Activated T-cell treated with anti-CD3 and anti-CD28 coated beads, Interleukin-2, amount 50 U/mL, for 4 hours (primary cell): Measurements from ENCODE around the gene PIR. TPM values are rescaled to one million over a fixed set of nuclear protein-coding genes. Genes with fewer than 3 reads are reported as not detected.

ENCODE experiments used
- ATAC-seq, 2 donors: fragments of 200-7000 bp; cut with Tn5 transposase; one replicate each; pipeline ENCODE4 v1.10.0; 2021
- DNase-seq: peaks from one replicate; pipeline ENCODE4 v3.0.0-alpha.2; 2020
- H3K27me3 Mint-ChIP-seq: one replicate; pipeline ENCODE4 v1.8.0; 2021; ENCODE audit warnings: low read depth, mixed read lengths
- H3K36me3 Mint-ChIP-seq: one replicate; pipeline ENCODE4 v1.8.0; 2022; ENCODE audit warnings: mixed read lengths; ENCODE audit not compliant: insufficient read depth
- H3K4me1 Mint-ChIP-seq: one replicate; pipeline ENCODE4 v1.8.0; 2021; ENCODE audit warnings: low read depth, mixed read lengths
- H3K4me3 Mint-ChIP-seq: one replicate; pipeline ENCODE4 v1.8.0; 2021; ENCODE audit warnings: mild to moderate bottlenecking, moderate library complexity, mixed read lengths
- H3K9me3 Mint-ChIP-seq: one replicate; pipeline ENCODE4 v1.8.0; 2021; ENCODE audit warnings: mixed read lengths
- total RNA-seq, 3 donors: library from RNA; stranded (reverse); gene quantifications; one replicate each; pipeline ENCODE4 v1.2.1, GENCODE V29; 2021

Gene PIR
- total RNA-seq, 3 donors from 2014 or later = 0.73 to 1.0 (median 1.0) TPM

GRCh38 chrX:15418041-15418706, 75.0 kb downstream of the PIR start:
- ATAC-seq (no peak), DNase-seq (no peak)
- no peaks in the 10 kb centered on the region for H3K9me3 Mint-ChIP-seq
- H3K4me1 Mint-ChIP-seq = no peaks in the 10 kb centered on the region
- H3K4me3 Mint-ChIP-seq = no peak overlapping the region
- no peaks in the 10 kb centered on the region for H3K36me3 Mint-ChIP-seq
- H3K27me3 Mint-ChIP-seq = peaks cover 1% of the 10 kb centered on the region

DNA sequence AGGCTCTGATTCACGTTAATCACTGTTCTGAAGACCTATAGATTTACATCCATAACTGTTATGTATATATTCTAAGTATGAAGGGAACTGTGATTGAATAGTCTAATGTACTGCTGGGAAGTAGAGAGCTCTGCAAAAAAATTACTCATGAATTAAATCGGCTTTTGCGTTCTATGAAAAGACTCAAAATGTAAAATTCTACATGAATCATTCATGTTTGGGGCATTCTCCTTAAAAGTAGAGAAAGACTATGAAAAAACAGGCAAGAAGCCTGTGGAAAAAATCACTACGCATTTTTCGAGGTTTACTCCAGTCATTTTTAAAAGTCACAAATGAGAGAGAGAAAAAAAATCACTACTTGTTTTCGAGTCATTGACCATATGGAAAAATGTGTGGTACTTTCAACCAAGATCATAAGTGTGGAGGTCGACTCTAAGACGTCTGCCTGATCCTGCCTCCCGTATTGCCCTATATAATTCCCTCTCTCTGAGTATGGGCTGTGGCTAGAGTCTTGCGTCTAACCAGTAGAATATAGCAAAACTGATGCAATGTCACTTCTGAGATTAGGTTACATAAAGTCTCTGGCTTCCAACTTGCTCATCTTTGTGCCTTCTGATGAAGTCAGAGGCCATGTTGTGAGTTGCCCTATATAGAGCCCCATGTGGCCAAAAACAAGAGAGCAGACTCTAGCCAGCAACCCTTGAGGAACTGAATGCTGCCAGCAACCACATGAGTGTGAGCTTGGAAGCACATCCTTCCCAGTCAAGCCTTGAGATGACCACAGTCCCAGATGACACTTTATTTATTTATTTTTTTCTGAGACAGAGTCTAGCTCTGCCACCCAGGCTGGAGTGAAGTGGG, 76.8 kb downstream of the PIR start:
- peaks cover 7% of the 10 kb centered on the region for H3K27me3 Mint-ChIP-seq
- peak in 1 of 2 donors; percentile 21 for ATAC-seq
- H3K4me3 Mint-ChIP-seq = no peak overlapping the region
- no peaks in the 10 kb centered on the region for H3K36me3 Mint-ChIP-seq
- H3K9me3 Mint-ChIP-seq = no peaks in the 10 kb centered on the region
- no peak for DNase-seq
- no peaks in the 10 kb centered on the region for H3K4me1 Mint-ChIP-seq

DNA sequence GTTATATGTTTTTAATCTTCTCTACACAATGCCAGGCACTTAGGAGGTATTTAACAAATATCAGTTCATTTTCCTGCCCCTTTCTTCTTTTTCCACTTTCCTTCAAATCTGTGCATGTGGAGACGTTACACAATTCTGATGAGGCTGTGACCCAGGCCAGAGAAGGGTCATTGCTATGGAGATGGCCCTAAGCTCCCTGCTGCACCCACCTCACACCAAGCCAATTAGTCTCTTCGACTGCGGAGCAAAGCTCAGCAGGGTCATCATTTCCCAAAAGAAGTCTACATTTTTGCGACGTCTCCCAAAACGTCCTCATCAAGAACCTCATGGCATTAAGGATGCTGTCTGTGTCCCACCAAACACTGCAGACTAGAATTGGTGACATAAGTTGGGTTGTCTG, 80.0 kb downstream of the PIR start:
- no peaks in the 10 kb centered on the region for H3K36me3 Mint-ChIP-seq
- H3K9me3 Mint-ChIP-seq = no peaks in the 10 kb centered on the region
- DNase-seq = no peak
- no peak for ATAC-seq
- peaks cover 9% of the 10 kb centered on the region for H3K27me3 Mint-ChIP-seq
- no peaks in the 10 kb centered on the region for H3K4me1 Mint-ChIP-seq
- no peak overlapping the region for H3K4me3 Mint-ChIP-seq

DNA sequence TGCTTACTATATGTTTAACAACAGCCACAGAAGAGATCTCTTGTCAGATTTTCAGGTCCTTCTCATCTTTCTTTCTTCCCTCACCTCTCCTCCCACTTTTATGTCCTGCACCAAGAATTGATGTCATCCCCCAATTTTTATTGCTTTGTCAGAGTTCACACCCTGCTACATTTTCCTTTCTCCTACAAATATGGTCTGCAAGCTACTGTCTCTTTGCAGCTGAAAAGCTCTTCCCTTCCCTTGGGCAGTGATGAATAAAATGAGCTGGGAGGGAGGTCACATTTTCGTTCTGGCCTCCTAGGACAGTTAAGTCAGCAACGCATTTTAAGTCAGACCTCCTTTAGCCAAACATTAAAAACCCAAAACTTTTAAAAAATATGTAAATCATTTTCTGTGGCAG, 82.2 kb downstream of the PIR start:
- DNase-seq = no peak
- no peak for ATAC-seq
- H3K36me3 Mint-ChIP-seq = no peaks in the 10 kb centered on the region
- H3K4me3 Mint-ChIP-seq = no peak overlapping the region
- H3K9me3 Mint-ChIP-seq = no peaks in the 10 kb centered on the region
- H3K27me3 Mint-ChIP-seq = peaks cover 9% of the 10 kb centered on the region
- H3K4me1 Mint-ChIP-seq = no peaks in the 10 kb centered on the region

- no peak for ATAC-seq
- Mint-ChIP-seq H3K4me3 (no peak overlapping the region), H3K9me3 (no peaks in the 10 kb centered on the region), H3K27me3 (peaks cover 9% of the 10 kb centered on the region), H3K4me1 (no peaks in the 10 kb centered on the region), H3K36me3 (no peaks in the 10 kb centered on the region)
- DNase-seq = no peak
Observed at GRCh38 chrX:15410430-15410829, 82.7 kb downstream of the PIR start.

GRCh38 chrX:15405846-15406245, 87.3 kb downstream of the PIR start:
- no peaks in the 10 kb centered on the region for H3K36me3 Mint-ChIP-seq
- DNase-seq = no peak
- H3K4me1 Mint-ChIP-seq = no peaks in the 10 kb centered on the region
- ATAC-seq = no peak
- H3K27me3 Mint-ChIP-seq = peaks cover 2% of the 10 kb centered on the region
- H3K4me3 Mint-ChIP-seq = no peak overlapping the region
- no peaks in the 10 kb centered on the region for H3K9me3 Mint-ChIP-seq

DNA sequence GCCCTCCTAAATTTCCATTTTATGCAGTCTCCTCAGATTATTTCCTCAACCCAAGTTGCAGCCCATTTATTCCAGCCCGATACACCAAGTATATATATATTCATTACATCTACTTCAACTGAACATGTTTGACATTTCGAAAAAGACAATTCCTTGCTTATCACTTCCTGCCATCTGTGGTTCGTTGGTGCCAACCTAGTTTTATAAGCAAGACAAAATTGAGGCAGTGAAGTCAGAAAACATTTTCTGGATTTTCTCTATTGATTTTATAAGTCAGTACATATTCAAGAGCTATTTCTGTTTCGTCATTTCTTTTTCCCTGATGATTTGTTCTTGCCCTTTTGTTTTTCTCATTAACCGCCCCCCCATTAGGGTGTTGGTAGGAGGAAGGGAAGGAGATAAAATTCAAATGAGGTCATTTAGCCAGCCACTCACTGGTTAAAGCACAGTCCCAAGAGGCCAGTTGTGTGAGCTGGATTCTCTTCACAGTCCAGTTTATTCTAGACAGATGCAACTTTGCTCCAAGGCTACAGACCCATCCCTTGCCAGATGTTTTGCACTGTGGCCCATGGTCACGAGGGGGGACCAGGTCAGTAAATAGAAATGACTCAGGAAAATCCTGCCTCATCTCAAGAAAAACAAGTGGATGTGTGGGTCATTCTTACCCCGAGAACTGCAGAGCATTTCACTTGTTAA, 88.6 kb downstream of the PIR start:
- peaks cover 2% of the 10 kb centered on the region for H3K27me3 Mint-ChIP-seq
- no peaks in the 10 kb centered on the region for H3K4me1 Mint-ChIP-seq
- H3K4me3 Mint-ChIP-seq = no peak overlapping the region
- DNase-seq (no peak), ATAC-seq (no peak)
- H3K9me3 Mint-ChIP-seq = no peaks in the 10 kb centered on the region
- no peaks in the 10 kb centered on the region for H3K36me3 Mint-ChIP-seq

- Mint-ChIP-seq H3K4me1 (no peaks in the 10 kb centered on the region), H3K9me3 (no peaks in the 10 kb centered on the region), H3K27me3 (no peaks in the 10 kb centered on the region), H3K36me3 (no peaks in the 10 kb centered on the region), H3K4me3 (no peak overlapping the region)
- no peak for ATAC-seq
- DNase-seq = no peak
Observed at GRCh38 chrX:15401378-15401777, 91.8 kb downstream of the PIR start.

DNA sequence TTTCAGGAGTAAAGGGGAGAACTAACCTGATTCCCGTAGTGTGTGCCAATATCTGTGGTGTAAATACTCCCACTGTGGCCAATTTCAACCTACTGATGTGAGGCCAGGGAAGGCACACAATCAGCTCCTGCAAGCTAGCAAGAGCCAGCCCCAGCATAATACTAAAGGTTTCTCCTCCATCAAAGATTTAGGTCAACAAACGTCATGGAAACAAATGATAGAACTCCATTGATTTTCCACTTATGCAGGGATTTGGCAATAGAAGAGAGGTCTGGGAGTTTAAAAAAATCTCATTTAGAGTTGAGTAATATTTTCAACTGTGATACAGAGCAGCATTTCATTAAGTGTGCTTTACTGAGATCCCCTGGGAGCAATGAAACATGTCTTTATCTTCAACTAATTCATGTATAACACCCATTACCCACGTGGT, 93.2 kb downstream of the PIR start:
- no peaks in the 10 kb centered on the region for H3K9me3 Mint-ChIP-seq

GRCh38 chrX:15398874-15399273, 94.3 kb downstream of the PIR start:
- ATAC-seq (no peak), DNase-seq (no peak)
- H3K36me3 Mint-ChIP-seq = no peaks in the 10 kb centered on the region
- no peaks in the 10 kb centered on the region for H3K27me3 Mint-ChIP-seq
- no peaks in the 10 kb centered on the region for H3K4me1 Mint-ChIP-seq
- no peaks in the 10 kb centered on the region for H3K9me3 Mint-ChIP-seq
- H3K4me3 Mint-ChIP-seq = no peak overlapping the region

More for the DNA sequence above, 93.2 kb downstream of the PIR start:
- H3K27me3 Mint-ChIP-seq = no peaks in the 10 kb centered on the region
- no peak overlapping the region for H3K4me3 Mint-ChIP-seq
- no peak for ATAC-seq
- no peaks in the 10 kb centered on the region for H3K4me1 Mint-ChIP-seq
- H3K36me3 Mint-ChIP-seq = no peaks in the 10 kb centered on the region
- no peak for DNase-seq

GRCh38 chrX:15395789-15396188, 97.3 kb downstream of the PIR start:
- DNase-seq (no peak), ATAC-seq (no peak)
- Mint-ChIP-seq H3K4me3 (no peak overlapping the region), H3K36me3 (no peaks in the 10 kb centered on the region), H3K9me3 (no peaks in the 10 kb centered on the region), H3K27me3 (peaks cover 2% of the 10 kb centered on the region), H3K4me1 (no peaks in the 10 kb centered on the region)

DNA sequence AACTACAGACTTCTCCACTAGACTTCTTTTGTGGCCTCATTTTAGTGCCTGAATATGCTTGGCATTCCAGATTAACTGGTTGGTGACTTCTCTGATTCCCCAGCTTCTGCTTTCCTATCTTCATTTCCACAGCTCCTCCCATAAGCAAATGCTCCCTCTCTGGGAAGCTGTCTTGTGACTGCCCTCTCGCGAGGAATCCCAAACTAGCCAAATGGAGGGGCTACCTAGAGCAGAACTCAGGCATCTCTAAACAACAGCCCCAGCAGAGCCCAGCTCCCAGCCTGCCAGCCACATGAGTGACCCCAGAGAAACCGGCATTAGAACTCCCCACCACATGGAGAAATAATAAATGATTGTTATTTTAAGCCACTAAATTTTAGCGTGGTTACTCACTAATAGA, 101.3 kb downstream of the PIR start:
- Mint-ChIP-seq H3K27me3 (peaks cover 2% of the 10 kb centered on the region), H3K36me3 (no peaks in the 10 kb centered on the region), H3K4me1 (no peaks in the 10 kb centered on the region), H3K9me3 (no peaks in the 10 kb centered on the region), H3K4me3 (no peak overlapping the region)
- no peak for ATAC-seq
- no peak for DNase-seq

DNA sequence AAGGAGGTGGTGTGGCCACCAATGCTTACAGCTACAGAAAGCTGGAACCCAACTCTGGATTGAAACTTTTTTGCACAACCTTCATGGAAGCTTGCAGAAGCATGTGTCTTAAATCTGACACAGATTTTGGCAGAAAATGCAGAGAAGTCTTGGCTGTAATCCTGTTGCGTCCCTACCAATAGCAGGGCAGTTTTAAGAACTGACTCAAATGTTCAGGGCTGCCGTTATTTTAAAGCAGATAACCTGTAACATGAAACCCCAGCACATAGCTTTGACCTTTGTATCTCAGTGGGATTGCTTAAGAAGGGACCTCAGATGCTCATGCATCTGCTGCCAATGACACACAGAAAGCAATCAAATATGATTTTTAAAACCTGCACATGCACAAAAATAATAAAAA, 108.8 kb downstream of the PIR start, which contains the start of gene VEGFD:
Gene VEGFD, minus strand, starts transcription at position 110 of the 400 bp plus-strand sequence. CDS start 467 bp downstream, outside the sequence.
- Mint-ChIP-seq H3K27me3 (peaks cover 7% of the 10 kb centered on the region), H3K36me3 (no peaks in the 10 kb centered on the region), H3K4me3 (no peak within 1 kb of the TSS), H3K9me3 (no peaks in the 10 kb centered on the region), H3K4me1 (no peaks in the 10 kb centered on the region)
- ATAC-seq (no peak), DNase-seq (no peak)

DNA sequence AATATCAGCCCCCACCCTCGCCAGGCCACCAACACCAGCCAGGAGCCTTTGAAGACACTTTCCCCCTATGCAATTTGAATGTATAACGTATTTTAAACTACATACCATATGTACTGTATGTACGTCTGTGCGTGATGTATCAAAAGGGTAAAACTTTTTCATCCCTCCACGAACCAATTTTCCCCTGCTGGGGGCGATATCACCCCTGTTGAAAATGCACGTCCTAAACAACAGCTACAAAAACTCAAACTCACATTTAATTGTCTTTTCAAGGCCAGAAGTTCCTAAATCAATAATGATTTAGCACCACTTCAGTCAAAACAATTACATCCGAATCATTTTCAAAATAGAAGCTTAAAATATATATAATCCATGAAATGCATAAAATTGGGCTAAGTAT, 110.3 kb downstream of the PIR start:
- H3K4me3 Mint-ChIP-seq = no peak overlapping the region
- H3K27me3 Mint-ChIP-seq = peaks cover 7% of the 10 kb centered on the region
- DNase-seq = no peak

More for the DNA sequence above, 110.3 kb downstream of the PIR start:
- Mint-ChIP-seq H3K36me3 (no peaks in the 10 kb centered on the region), H3K9me3 (no peaks in the 10 kb centered on the region), H3K4me1 (no peaks in the 10 kb centered on the region)
- no peak for ATAC-seq
